ENCODE results near the gene CAMTA1. TPM values are rescaled to one million over a fixed set of nuclear protein-coding genes. Genes with fewer than 3 reads are reported as not detected.

CAMTA1 gene
- total and polyA plus RNA-seq, 12 donors: 123 to 265 (median 142) TPM

DNA sequence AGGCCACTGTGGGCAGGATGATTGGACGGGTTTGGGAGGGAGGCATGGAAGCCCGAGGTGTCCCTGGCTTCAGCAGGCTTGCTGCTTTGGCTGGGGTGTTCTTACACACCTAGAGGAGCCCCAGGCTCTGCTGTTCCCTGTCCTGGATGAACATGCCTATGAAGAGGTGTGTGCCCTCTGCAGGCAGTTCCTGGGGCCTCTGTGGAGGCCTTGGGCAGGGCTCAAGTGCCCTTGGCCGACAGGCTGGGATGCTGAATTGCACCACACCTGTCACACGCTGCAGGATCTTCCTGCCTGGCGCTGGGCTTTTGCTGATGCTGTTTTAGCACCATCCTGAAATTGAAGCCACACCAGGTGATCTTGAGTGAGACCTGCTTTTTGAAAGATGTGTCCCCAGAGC, 570.8 kb downstream of the CAMTA1 start:
- ATAC-seq: no peak
- Histone ChIP-seq H3K9me3 (no peaks in the 10 kb centered on the region), H3K27me3 (no peaks in the 10 kb centered on the region), H3K4me1 (no peaks in the 10 kb centered on the region), H3K27ac (no peak overlapping the region), H3K4me3 (no peak overlapping the region), H3K36me3 (no peaks in the 10 kb centered on the region)
- 89 to 94% methylated on average over 5 of the region's 5 CpGs for WGBS, 2 donors
- TF ChIP-seq, protein P1, sequence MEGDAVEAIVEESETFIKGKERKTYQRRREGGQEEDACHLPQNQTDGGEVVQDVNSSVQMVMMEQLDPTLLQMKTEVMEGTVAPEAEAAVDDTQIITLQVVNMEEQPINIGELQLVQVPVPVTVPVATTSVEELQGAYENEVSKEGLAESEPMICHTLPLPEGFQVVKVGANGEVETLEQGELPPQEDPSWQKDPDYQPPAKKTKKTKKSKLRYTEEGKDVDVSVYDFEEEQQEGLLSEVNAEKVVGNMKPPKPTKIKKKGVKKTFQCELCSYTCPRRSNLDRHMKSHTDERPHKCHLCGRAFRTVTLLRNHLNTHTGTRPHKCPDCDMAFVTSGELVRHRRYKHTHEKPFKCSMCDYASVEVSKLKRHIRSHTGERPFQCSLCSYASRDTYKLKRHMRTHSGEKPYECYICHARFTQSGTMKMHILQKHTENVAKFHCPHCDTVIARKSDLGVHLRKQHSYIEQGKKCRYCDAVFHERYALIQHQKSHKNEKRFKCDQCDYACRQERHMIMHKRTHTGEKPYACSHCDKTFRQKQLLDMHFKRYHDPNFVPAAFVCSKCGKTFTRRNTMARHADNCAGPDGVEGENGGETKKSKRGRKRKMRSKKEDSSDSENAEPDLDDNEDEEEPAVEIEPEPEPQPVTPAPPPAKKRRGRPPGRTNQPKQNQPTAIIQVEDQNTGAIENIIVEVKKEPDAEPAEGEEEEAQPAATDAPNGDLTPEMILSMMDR (IDR thresholded peaks at IDR 0.05): no peak
- intact Hi-C loops (cut with DNase I): no loop called here
- no peak for DNase-seq

DNA sequence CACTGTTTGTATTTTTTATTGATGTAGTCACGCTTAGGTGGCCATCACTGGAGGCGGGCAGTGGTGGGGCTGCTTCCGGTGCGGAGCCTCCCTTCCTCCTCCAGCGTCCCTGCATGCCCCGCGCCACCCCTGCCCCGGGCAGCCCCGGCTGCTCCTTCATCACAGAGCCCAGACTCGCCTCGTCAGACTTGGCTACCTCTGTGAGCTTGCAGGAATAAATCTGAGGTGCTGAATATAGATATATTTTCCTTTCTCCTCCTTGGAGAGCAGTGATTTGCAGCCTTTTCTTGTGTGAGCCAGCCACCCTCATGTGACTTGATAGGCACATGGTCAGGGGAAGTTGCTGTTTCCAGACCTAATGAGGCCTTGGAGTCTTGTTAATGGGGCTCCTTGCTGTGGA, 573.2 kb downstream of the CAMTA1 start:
- WGBS, 2 donors: 82 to 85% methylated on average over 11 of the region's 11 CpGs
- Histone ChIP-seq H3K27ac (no peak overlapping the region), H3K4me1 (peaks cover 0 to 11% (median 4%) of the 10 kb centered on the region in 9 donors), H3K4me3 (no peak overlapping the region), H3K9me3 (no peaks in the 10 kb centered on the region), H3K27me3 (no peaks in the 10 kb centered on the region), H3K36me3 (no peaks in the 10 kb centered on the region)
- ATAC-seq (no peak), DNase-seq (no peak)
- TF ChIP-seq, protein P1 (IDR thresholded peaks at IDR 0.05): no peak
- intact Hi-C loops (cut with DNase I): no loop called here

DNA sequence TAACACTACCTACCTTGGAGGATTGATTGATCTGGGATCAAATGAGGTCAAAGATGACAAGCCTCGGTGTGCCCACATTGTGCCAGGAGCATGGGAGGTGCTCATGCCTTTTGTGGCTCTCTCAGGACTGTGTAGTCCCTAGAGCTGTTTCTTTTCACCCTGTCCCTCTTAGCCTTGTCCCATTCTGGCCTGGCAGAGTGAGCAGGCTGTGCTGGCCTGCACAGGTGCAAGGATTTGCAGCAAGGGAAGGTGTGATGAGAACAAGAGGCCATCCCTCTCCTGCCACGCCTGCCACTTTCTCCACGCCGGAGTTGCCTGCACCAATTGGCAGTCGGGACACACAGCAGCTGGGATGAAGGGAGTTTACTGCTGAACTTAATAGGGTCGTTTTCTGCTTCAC, 575.3 kb downstream of the CAMTA1 start:
- Histone ChIP-seq H3K9me3 (no peaks in the 10 kb centered on the region), H3K27ac (no peak overlapping the region), H3K36me3 (no peaks in the 10 kb centered on the region), H3K4me3 (no peak overlapping the region), H3K4me1 (peaks cover 0 to 12% (median 4%) of the 10 kb centered on the region in 9 donors), H3K27me3 (no peaks in the 10 kb centered on the region)
- WGBS, 2 donors: 66 to 71% methylated on average over 6 of the region's 6 CpGs
- intact Hi-C loops (cut with DNase I): loop anchor here in 3 of 10 donors (10.0 kb wide), 2 partner anchors 66 to 264 kb away; no protein-coding TSS in a partner anchor
- TF ChIP-seq, protein P1 (IDR thresholded peaks at IDR 0.05): no peak
- DNase-seq (no peak), ATAC-seq (no peak)

DNA sequence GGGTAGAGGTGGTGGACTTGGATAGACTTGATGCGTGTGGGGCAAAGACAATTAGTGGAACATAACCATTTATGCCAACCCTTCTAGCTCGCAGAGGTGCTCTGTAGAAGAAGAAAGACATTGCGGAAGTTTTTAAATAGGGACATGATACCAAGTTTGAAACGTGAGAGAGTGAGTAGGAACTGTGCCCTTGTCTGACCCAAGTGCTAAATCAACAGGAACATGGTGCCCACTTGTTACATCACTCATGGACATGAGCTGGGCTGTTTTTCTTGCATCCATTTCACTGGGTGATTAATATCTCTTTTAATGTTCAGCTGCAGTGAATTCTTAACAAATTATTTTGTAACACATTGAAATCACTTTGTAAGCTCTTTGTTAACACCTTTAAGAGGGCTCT, 577.7 kb downstream of the CAMTA1 start:
- Histone ChIP-seq H3K4me1 (peaks cover 0 to 32% (median 6%) of the 10 kb centered on the region in 9 donors), H3K9me3 (no peaks in the 10 kb centered on the region), H3K4me3 (no peak overlapping the region), H3K36me3 (no peaks in the 10 kb centered on the region), H3K27ac (peak overlapping the region in 7 of 10 donors; percentile 29 to 75 (median 55)), H3K27me3 (no peaks in the 10 kb centered on the region)
- TF ChIP-seq, protein P1 (IDR thresholded peaks at IDR 0.05): no peak
- ATAC-seq (peak in 1 of 8 donors; percentile 47), DNase-seq (no peak)
- intact Hi-C loops (cut with DNase I): loop anchor here in 3 of 10 donors (2.0 to 10.0 kb wide), 3 partner anchors 68 to 262 kb away; no protein-coding TSS in a partner anchor
- 63 to 69% methylated on average over 4 of the region's 4 CpGs for WGBS, 2 donors
